ENCODE results near the gene AKAP11. TPM values are rescaled to one million over a fixed set of nuclear protein-coding genes. Genes with fewer than 3 reads are reported as not detected.

AKAP11 gene
- total and polyA plus RNA-seq, 9 of the 15 experiments (the other 6 are each of a cell fraction or from before 2014, with no cell fraction given): 2.2 to 31.3 (median 10.9) TPM

- TF ChIP-seq CREB3 (tag; conservative IDR thresholded peaks at IDR 0.05; ENCODE audit: low read depth) (no peak), ZNF316 (IDR thresholded peaks at IDR 0.05) (peak; percentile 79), ZNF217 (CRISPR knock-in tag; IDR thresholded peaks at IDR 0.05) (no peak), ARHGAP35 (IDR thresholded peaks at IDR 0.05; ENCODE audit: partially characterized antibody) (no peak), RAD21 (CRISPR knock-in tag; conservative IDR thresholded peaks at IDR 0.05 in 1 of 2, IDR thresholded peaks at IDR 0.05 in 1 of 2) (no peak), ZBTB33 (CRISPR knock-in tag; IDR thresholded peaks at IDR 0.05) (no peak), RFX5 (IDR thresholded peaks at IDR 0.05; ENCODE audit: low read depth, low read length) (no peak), ATF7 (IDR thresholded peaks at IDR 0.05) (0 out of 2 replicates have a peak, but pooled peaks have one; percentile 34), RBFOX2 (IDR thresholded peaks at IDR 0.05; ENCODE audit: low read depth, low read length) (no peak), TAF9B (IDR thresholded peaks at IDR 0.05; ENCODE audit: partially characterized antibody) (no peak), BHLHE40 (IDR thresholded peaks at IDR 0.05; ENCODE audit: low read length) (no peak), GTF2F1 (IDR thresholded peaks at IDR 0.05; ENCODE audit: low read depth, low read length) (no peak), RHOXF2B (CRISPR knock-in tag; conservative IDR thresholded peaks at IDR 0.05) (no peak), GTF2B (IDR thresholded peaks at IDR 0.05; ENCODE audit: extremely low read depth, insufficient read length) (no peak), TRIM28 (IDR thresholded peaks at IDR 0.05) (no peak), ZNF717 (CRISPR knock-in tag; IDR thresholded peaks at IDR 0.05) (no peak), CHD2 (IDR thresholded peaks at IDR 0.05; ENCODE audit: low read depth, low read length) (no peak), ZKSCAN8 (CRISPR knock-in tag; IDR thresholded peaks at IDR 0.05) (no peak), ZFP1 (CRISPR knock-in tag; IDR thresholded peaks at IDR 0.05) (no peak), RFX1 (IDR thresholded peaks at IDR 0.05) (no peak), MAFG (tag; conservative IDR thresholded peaks at IDR 0.05) (peak; percentile 30; the same call in 1 of the 2 replicates), C11orf30 (IDR thresholded peaks at IDR 0.05; ENCODE audit: low read depth) (peak; percentile 74), MECOM (CRISPR knock-in tag; IDR thresholded peaks at IDR 0.05) (no peak), CREM (IDR thresholded peaks at IDR 0.05; ENCODE audit: low read depth) (peak; percentile 53; the same call in 1 of the 2 replicates), CHD1 (IDR thresholded peaks at IDR 0.05; ENCODE audit: low read length) (no peak)
- TF ChIP-seq, protein P1, sequence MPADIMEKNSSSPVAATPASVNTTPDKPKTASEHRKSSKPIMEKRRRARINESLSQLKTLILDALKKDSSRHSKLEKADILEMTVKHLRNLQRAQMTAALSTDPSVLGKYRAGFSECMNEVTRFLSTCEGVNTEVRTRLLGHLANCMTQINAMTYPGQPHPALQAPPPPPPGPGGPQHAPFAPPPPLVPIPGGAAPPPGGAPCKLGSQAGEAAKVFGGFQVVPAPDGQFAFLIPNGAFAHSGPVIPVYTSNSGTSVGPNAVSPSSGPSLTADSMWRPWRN (IDR thresholded peaks at IDR 0.05; ENCODE audit: low read depth): 0 out of 2 replicates have a peak, but pooled peaks have one; percentile 9
- TF ChIP-seq, protein P2, sequence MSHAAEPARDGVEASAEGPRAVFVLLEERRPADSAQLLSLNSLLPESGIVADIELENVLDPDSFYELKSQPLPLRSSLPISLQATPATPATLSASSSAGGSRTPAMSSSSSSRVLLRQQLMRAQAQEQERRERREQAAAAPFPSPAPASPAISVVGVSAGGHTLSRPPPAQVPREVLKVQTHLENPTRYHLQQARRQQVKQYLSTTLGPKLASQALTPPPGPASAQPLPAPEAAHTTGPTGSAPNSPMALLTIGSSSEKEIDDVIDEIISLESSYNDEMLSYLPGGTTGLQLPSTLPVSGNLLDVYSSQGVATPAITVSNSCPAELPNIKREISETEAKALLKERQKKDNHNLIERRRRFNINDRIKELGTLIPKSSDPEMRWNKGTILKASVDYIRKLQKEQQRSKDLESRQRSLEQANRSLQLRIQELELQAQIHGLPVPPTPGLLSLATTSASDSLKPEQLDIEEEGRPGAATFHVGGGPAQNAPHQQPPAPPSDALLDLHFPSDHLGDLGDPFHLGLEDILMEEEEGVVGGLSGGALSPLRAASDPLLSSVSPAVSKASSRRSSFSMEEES (CRISPR knock-in tag; IDR thresholded peaks at IDR 0.05): no peak
Observed at GRCh38 chr13:42276683-42277082, 4.7 kb downstream of the AKAP11 start (continued).

Data from K562 (cell line).